GM12865 (cell line): ENCODE measurements around the gene ZNF554.

Experiments
- DNase-seq: peaks from one replicate; pipeline ENCODE4 v3.0.0; 2010; ENCODE audit warnings: low read depth
- H3K4me3 ChIP-seq: 2 replicates; pipeline ENCODE4 v1.5.1; 2011; ENCODE audit warnings: mild to moderate bottlenecking, low read depth, low read length, control low read depth
- TF ChIP-seq, protein P1 (sequence below): IDR thresholded peaks from 2 replicates; pipeline ENCODE4 v1.5.1; 2011; ENCODE audit warnings: low read length, control low read depth, low read depth, inconsistent platforms; ENCODE audit not compliant: insufficient read depth; ENCODE audit errors: missing control alignments

Gene ZNF554

DNA sequence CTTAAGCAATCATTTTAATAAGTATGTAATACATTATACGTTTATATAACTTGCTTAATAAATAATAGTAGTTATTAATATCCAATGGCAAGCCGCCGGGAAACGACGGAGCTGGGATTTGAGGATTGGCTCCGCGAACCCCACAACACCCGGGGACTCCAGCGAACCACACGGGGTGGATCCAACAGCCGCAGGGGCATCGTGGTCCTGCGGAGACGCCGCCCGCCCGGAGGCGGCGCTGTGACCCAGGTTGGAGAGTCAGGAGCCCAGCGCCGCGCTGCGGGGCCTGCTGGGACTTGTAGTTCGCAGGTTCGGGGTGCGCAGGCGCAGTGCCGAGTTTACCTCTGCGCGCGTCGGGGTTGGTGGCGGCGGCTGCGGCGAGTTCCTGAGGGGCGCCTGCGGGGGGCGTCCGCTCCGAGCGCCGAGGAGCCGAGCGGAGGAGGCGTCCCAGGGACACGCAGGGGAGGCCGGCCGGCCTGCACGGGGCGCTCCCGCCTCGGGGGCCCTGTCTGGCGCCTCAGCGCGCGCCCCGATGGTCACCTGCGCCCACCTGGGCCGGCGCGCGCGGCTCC, at the start of gene ZNF554:
ZNF554 (plus strand) TSS at position 329 of the 572 bp plus-strand sequence; CDS start at position 533, 204 bp downstream.
- TF ChIP-seq, protein P1, sequence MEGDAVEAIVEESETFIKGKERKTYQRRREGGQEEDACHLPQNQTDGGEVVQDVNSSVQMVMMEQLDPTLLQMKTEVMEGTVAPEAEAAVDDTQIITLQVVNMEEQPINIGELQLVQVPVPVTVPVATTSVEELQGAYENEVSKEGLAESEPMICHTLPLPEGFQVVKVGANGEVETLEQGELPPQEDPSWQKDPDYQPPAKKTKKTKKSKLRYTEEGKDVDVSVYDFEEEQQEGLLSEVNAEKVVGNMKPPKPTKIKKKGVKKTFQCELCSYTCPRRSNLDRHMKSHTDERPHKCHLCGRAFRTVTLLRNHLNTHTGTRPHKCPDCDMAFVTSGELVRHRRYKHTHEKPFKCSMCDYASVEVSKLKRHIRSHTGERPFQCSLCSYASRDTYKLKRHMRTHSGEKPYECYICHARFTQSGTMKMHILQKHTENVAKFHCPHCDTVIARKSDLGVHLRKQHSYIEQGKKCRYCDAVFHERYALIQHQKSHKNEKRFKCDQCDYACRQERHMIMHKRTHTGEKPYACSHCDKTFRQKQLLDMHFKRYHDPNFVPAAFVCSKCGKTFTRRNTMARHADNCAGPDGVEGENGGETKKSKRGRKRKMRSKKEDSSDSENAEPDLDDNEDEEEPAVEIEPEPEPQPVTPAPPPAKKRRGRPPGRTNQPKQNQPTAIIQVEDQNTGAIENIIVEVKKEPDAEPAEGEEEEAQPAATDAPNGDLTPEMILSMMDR, result peak; percentile 98
- peak within 1 kb of the TSS; percentile 76 for H3K4me3 ChIP-seq
- peak; percentile 98 for DNase-seq

DNA sequence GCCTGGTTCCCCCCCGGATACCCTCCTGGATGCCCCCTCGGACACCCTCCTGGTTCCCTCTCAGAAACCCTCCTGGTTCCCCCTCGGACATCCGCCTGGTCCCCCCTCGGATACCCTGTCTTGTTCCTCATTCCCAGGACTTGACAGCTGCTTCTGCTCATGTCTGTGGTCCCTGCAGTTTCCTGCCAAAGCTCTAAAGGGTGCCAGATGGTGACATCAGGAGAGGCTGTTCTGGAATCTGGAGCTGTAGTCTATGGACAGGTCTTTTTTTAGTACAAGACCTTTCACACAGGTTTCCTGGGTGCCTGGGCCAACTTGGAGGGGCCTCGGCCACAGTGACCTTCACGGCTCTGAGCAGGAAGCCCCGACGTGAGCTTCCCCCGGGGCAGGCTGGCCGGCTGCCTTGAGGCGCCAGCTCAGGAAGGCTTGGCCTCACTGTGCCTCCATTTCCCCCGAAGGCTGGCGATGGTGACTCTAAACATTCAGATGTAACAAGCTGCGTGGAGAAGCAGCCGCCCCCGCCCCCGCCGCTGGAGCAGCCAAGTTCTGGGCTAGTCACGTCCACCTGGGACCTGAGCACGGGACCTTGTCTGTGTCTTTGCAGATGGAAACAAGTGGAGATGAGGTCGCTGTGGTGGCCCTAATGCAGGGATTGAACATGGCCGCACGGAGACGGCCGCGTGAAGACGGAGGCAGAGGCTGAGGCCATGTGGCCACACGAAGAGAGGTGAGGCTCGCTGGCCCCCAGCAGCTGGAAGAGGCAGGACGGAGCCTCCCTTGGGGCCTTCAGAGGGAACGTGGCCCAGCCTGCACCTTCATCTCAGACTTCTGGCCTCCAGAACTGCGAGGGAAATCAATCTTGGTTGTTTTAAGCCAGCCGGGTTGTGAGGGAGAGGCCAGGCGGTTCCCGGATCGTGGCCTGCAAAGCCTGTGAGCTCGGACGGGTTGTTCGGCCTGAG, 49.3 kb upstream of the ZNF554 start:
- no peak overlapping the region for H3K4me3 ChIP-seq
- no peak for DNase-seq
- TF ChIP-seq, protein P1, result no peak

GRCh38 chr19:2771786-2772674, 47.6 kb upstream of the ZNF554 start:
- no peak for DNase-seq
- H3K4me3 ChIP-seq, result no peak overlapping the region
- TF ChIP-seq, protein P1, result no peak

DNA sequence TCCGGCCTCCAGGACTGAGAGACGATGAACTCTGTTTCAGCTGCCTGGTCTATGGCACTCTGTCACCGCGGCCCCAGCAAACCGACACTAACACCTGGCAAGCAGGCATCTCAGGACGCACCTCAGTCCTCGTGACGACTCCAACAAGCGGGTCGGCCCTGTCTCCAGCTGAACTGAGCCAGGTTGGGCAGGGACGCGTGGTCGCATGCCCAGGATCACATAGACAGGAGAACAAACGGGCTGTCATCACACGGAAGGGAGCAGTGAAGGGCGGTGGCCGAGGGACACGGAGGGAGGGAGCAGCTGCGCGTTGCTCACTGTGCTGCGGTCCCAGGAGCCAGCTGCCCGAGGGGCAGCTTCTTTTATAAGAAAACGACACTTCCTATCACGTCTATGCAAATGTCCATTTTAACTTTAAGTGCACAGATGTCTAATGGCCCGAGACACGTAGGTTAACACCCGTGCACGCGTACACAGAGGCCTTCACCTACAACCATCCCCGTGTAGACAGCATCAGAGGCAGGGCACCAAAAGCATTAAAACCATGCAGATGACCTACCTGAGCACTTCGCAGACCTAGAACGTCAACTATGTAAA, 45.5 kb upstream of the ZNF554 start:
- TF ChIP-seq, protein P1, result no peak
- H3K4me3 ChIP-seq, result no peak overlapping the region
- no peak for DNase-seq

DNA sequence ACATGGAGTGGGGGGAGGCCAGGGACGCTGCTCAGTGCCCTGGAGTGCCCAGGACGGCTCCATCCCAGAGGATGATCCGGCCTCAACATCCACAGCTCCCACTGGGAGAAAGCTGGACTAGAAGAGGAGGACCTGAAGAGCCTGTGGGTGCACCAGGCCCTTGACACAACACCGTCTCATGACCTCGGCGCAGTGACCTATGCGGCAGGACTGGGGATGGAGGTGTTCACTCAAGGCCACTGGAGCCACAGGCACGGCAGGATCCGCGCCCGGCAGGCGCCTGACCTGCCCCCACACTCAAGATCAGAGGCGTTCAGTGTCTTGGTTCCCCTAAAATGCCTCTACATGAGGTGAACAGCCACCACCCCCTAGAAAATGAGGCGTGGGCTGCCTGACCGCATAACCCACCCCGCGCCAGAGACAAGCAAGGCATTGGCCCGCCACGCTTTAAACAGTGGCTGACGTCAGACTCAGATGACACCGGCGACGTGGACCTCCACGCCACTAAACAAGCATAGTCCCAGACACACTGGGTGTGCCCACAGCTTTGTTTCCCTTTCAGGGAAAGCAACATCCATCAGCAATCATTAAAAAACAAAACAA, 44.6 kb upstream of the ZNF554 start:
- no peak for DNase-seq
- TF ChIP-seq, protein P1, result no peak
- H3K4me3 ChIP-seq, result no peak overlapping the region
